Body of pancreas (tissue), 4 donors: Measurements from ENCODE around the gene BUB1B. TPM values are rescaled to one million over a fixed set of nuclear protein-coding genes. Genes with fewer than 3 reads are reported as not detected.

ENCODE experiments used
- ATAC-seq: fragments of 150-250 bp; one replicate; pipeline ENCODE4 v1.9.1; 2016
- DNase-seq, 4 donors: peaks; one replicate each; pipeline ENCODE4 v3.0.0-alpha.2; 2019
- H3K27ac ChIP-seq, 4 donors: fragments of 200-600 bp; sonication (generic); 1 replicate in 3 of 4; 2 replicates in 1 of 4; pipeline versions ENCODE4 v1.5.1 to v1.6.1; 2016 to 2019; ENCODE audit warnings: mild to moderate bottlenecking in 1 of 4, mixed read lengths in 1 of 4, moderate library complexity in 1 of 4
- H3K27me3 ChIP-seq, 2 donors: fragments of 200-600 bp; sonication (generic); one replicate each; pipeline ENCODE4 v1.6.0; 2016; ENCODE audit warnings: mild to moderate bottlenecking in 1 of 2
- H3K36me3 ChIP-seq, 2 donors: fragments of 200-600 bp; sonication (generic); replicated peaks in 1 of 2; 2 replicates each; pipeline ENCODE4 v1.5.1; 2016; ENCODE audit warnings: low read depth in 2 of 2; ENCODE audit not compliant: insufficient read depth in 1 of 2
- H3K4me1 ChIP-seq: fragments of 200-600 bp; sonication (generic); one replicate; pipeline ENCODE4 v1.6.0; 2016
- H3K4me3 ChIP-seq, 2 donors: fragments of 200-600 bp; sonication (generic); 1 replicate in 1 of 2; 2 replicates in 1 of 2; pipeline ENCODE4 v1.5.1; 2016 to 2019
- H3K9me3 ChIP-seq, 3 donors: fragments of 200-600 bp; sonication (generic); 1 replicate in 2 of 3; 2 replicates in 1 of 3; pipeline ENCODE4 v1.5.1; 2016
- POLR2A ChIP-seq, 3 donors: fragments of 450-650 bp; IDR thresholded peaks; one replicate each; pipeline ENCODE4 v1.6.1; 2016; ENCODE audit warnings: antibody characterized with exemption in 3 of 3, mild to moderate bottlenecking in 2 of 3
- WGBS, 2 donors: methylation state at CpG; one replicate each; pipeline ENCODE4 v1.1.5; 2017; 5-methylcytosine and 5-hydroxymethylcytosine counted together
- intact Hi-C: fragments of 100-400 bp; cut with DNase I; formaldehyde crosslinking; loops from one replicate; pipeline ENCODE4 v1.15.1; 2023
- total RNA-seq, 2 donors: library from RNA; depleted of rRNA; stranded (reverse); fragments of >200 nt; gene quantifications; one replicate each; pipeline ENCODE4 v1.1.0, GENCODE V29; 2016
- TF ChIP-seq, protein P1 (sequence below), 7 experiments: fragments of 450-650 bp in 4 of 7; fragments of 200-600 bp in 3 of 7; sonication (generic) in 3 of 7; IDR thresholded peaks; one replicate each; pipeline ENCODE4 v1.5.1; 2016 to 2019; ENCODE audit warnings: antibody characterized with exemption in 7 of 7

BUB1B gene
- total RNA-seq, 2 donors from 2014 or later = not detected

DNA sequence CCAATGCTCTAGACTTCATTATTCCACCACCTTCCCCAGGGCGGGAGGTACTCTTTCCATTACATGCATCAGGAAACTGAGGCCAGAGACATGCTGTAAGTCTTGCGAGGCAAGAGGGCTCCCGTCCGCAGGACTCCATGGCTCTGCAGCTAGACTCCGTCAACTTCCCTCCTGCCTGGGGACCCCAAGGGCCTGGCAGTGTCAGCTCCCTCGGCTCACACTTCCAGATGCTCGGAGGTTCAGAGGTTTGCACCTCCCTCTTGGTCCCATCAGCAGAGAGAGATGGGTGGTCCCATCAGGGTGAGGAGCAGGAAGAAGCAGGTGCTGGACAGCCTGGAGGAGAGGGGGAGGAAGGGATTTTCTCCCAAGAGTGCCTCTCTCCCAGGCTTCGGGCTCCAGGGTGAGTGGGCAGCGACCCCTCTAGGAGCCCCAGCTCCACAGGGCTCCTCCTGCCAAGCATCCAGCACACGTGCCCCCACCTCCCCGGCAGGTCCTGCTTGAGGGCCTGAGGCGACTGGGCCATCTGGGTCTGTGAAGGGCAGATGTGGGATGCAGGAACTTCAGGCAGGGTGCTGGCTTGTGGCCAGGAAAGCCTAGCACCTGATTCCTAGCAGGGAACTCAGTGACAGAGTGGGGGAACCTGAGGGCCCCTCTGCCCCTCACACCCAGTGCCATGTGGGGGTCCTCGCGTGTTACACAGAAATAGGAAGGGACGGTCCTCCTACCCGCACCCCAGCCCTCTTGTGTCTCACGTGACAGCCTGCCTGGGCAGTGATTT, 87.3 kb downstream of the BUB1B start:
- H3K27ac ChIP-seq = no peak overlapping the region
- peaks cover 20% of the 10 kb centered on the region for H3K4me1 ChIP-seq
- intact Hi-C loops = no loop called here
- H3K4me3 ChIP-seq = no peak overlapping the region
- no peak for ATAC-seq
- WGBS, 2 donors = 88 to 92% methylated on average over 10 to 17 of the region's 17 CpGs
- no peaks in the 10 kb centered on the region for H3K27me3 ChIP-seq
- TF ChIP-seq, protein P1, sequence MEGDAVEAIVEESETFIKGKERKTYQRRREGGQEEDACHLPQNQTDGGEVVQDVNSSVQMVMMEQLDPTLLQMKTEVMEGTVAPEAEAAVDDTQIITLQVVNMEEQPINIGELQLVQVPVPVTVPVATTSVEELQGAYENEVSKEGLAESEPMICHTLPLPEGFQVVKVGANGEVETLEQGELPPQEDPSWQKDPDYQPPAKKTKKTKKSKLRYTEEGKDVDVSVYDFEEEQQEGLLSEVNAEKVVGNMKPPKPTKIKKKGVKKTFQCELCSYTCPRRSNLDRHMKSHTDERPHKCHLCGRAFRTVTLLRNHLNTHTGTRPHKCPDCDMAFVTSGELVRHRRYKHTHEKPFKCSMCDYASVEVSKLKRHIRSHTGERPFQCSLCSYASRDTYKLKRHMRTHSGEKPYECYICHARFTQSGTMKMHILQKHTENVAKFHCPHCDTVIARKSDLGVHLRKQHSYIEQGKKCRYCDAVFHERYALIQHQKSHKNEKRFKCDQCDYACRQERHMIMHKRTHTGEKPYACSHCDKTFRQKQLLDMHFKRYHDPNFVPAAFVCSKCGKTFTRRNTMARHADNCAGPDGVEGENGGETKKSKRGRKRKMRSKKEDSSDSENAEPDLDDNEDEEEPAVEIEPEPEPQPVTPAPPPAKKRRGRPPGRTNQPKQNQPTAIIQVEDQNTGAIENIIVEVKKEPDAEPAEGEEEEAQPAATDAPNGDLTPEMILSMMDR (IDR thresholded peaks at IDR 0.05) = no peak
- TF ChIP-seq POLR2A (IDR thresholded peaks at IDR 0.05) = no peak
- no peaks in the 10 kb centered on the region for H3K36me3 ChIP-seq
- no peaks in the 10 kb centered on the region for H3K9me3 ChIP-seq
- no peak for DNase-seq

DNA sequence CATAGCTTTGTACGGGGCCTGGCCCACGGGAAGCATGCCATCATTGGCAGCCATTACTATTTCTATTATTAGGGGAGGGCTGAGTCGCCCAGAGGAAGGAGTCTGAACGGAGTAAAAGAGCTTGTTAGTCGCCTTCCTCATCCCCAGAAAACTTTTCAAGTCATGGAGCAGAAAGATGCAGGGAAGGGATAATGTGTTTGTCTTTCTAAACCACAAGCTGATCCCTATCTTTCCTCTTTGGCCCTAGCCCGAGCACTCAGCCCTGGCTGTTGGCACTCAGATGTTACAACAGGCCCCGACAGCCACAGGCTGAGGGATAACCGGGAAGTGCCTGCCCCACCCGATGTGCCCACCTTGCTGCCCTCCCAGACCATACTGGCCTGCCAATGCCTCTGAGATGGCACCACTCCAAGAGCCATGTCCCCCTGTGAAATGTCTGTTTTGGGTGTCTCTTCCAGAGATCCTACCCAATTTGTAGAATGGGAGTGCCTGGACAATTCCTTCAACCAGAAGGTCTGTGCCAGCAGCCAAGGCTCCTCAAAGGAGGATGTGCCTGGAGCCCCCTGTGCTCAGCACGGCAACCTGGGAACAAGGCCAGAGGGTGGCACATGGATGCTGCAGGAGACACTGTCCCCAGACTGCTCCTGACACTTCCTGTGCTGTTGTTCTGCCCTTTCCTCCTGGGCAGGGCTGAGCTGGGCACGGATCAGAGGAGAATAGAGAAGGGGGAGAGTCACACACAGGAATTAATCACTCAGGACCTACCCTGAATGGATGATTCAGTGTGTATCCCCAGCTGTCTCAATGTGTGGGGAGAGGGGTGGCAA, 88.8 kb downstream of the BUB1B start:
- 65 to 68% methylated on average over 7 to 11 of the region's 11 CpGs for WGBS, 2 donors
- intact Hi-C loops = no loop called here
- TF ChIP-seq, protein P1 (IDR thresholded peaks at IDR 0.05) = no peak
- TF ChIP-seq POLR2A (IDR thresholded peaks at IDR 0.05) = no peak

DNA sequence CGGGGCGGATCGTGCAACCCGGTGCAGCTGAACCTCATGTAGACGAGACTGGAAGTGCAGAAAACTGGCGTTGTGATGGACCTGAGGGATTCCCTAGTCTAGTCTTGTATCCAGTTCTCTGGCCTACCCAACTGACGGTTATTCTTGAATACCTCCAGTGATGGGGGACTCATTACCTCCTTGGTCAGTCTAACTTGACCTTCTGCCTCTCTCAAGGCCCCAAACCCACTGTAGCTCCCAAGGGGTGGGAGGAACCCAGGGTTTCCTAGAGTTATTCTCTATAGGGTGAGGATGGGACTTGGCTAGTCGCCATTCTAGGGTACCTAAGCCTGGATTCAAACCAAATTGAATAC, 89.4 kb downstream of the BUB1B start:
- Histone ChIP-seq H3K36me3 (no peaks in the 10 kb centered on the region), H3K9me3 (no peaks in the 10 kb centered on the region), H3K4me1 (peaks cover 32% of the 10 kb centered on the region), H3K27ac (no peak overlapping the region), H3K27me3 (no peaks in the 10 kb centered on the region), H3K4me3 (no peak overlapping the region)
- no peak for TF ChIP-seq POLR2A (IDR thresholded peaks at IDR 0.05)
- ATAC-seq = no peak
- no peak for DNase-seq
- intact Hi-C loops = no loop called here
- WGBS, 2 donors = 90 to 91% methylated on average over 8 of the region's 8 CpGs

More for the DNA sequence above, 88.8 kb downstream of the BUB1B start:
- Histone ChIP-seq H3K36me3 (no peaks in the 10 kb centered on the region), H3K4me1 (peaks cover 35% of the 10 kb centered on the region), H3K27me3 (no peaks in the 10 kb centered on the region), H3K27ac (no peak overlapping the region), H3K9me3 (no peaks in the 10 kb centered on the region), H3K4me3 (no peak overlapping the region)
- no peak for DNase-seq
- ATAC-seq = no peak

DNA sequence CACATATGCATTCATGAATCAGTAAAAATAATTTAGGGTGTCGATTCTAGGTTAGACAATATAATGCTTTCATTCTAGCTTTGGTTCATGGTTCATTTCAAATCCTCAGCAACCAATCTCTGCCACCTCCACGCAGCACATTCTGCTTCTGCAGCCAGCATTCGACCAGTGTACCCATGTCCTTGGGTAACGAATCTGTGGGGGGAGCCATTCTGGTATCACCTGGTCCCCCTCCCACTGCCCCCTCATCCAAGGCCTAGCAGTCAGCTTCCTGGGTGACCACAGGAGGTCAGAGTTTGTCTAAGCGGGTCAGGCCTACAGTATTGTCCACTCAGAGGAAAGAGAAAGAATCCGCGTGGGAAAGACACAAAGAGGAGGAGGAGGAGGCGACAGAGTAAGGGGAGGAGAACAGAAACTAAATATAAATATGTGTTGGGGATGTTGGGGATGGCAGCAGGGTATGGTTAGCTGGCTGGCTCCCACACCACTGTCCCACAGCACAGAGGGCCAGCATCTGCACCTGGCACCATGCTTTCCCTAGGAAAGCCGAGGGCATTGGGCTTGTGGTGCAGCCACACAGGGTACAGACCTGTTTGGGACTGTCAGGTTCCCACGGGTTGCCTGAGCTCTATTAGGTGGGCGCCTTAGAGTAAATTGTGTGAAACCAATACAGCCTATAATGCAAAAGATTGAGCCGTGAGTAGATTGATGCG, 90.1 kb downstream of the BUB1B start:
- WGBS, 2 donors = 77 to 86% methylated on average over 13 of the region's 13 CpGs
- no peak for DNase-seq

More for the DNA sequence above, 90.1 kb downstream of the BUB1B start:
- TF ChIP-seq, protein P1 (IDR thresholded peaks at IDR 0.05) = no peak
- no peak for TF ChIP-seq POLR2A (IDR thresholded peaks at IDR 0.05)
- no peak overlapping the region for H3K4me3 ChIP-seq
- ATAC-seq = no peak
- H3K27ac ChIP-seq = no peak overlapping the region
- H3K27me3 ChIP-seq = no peaks in the 10 kb centered on the region
- intact Hi-C loops = no loop called here
- H3K9me3 ChIP-seq = no peaks in the 10 kb centered on the region
- no peaks in the 10 kb centered on the region for H3K36me3 ChIP-seq
- H3K4me1 ChIP-seq = peaks cover 26% of the 10 kb centered on the region
